ENCODE data around the gene EEF1A2. TPM values are rescaled to one million over a fixed set of nuclear protein-coding genes. Genes with fewer than 3 reads are reported as not detected.

EEF1A2 gene
- total RNA-seq, 1 experiment from 2014 or later = 32.0 TPM

GRCh38 chr20:63487781-63488241 lies 11.1 kb downstream of the EEF1A2 start:
- CTCF ChIA-PET = no interaction called here
- intact Hi-C loops (cut with micrococcal nuclease; ENCODE audit: unreplicated experiment) = loop anchor here (10.0 kb wide), 1 partner anchor 183 kb away; no protein-coding TSS in a partner anchor
- BruUV-seq (replicated peaks) = no TSS peak
- Mint-ChIP-seq H3K9me3 (ENCODE audit: unreplicated experiment) (peaks cover 16% of the 10 kb centered on the region), H3K4me3 (ENCODE audit: unreplicated experiment) (no peak overlapping the region), H3K4me1 (ENCODE audit: low read depth, unreplicated experiment) (no peaks in the 10 kb centered on the region), H3K27ac (ENCODE audit: unreplicated experiment) (no peak overlapping the region), H3K36me3 (ENCODE audit: insufficient read depth, unreplicated experiment) (no peaks in the 10 kb centered on the region), H3K27me3 (ENCODE audit: insufficient read depth, unreplicated experiment) (peaks cover 6% of the 10 kb centered on the region)
- DNase-seq = no peak
- Histone ChIP-seq H3K9me3 (no peaks in the 10 kb centered on the region), H3K27me3 (replicated peaks; ENCODE audit: control insufficient read depth, insufficient read depth, low read length) (no peaks in the 10 kb centered on the region), H3K4me3 (ENCODE audit: low read depth, low read length) (no peak overlapping the region), H3K36me3 (ENCODE audit: control insufficient read depth, insufficient read depth, low read length) (no peaks in the 10 kb centered on the region), H3K4me1 (0 out of 2 replicates have a peak, but pooled peaks cover 5% of the 10 kb centered on the region)
- no peak for TF ChIP-seq CTCF (IDR thresholded peaks at IDR 0.05; ENCODE audit: insufficient read depth in 1 of 2, low read depth in 1 of 2, low read length in 1 of 2, severe bottlenecking in 1 of 2, unreplicated experiment in 1 of 2)
- POLR2A ChIA-PET = no interaction called here

- intact Hi-C loops (cut with micrococcal nuclease; ENCODE audit: unreplicated experiment) = loop anchor here (10.0 kb wide), 1 partner anchor 182 kb away; no protein-coding TSS in a partner anchor
- H3K27ac Mint-ChIP-seq (ENCODE audit: unreplicated experiment) = no peak overlapping the region
- peaks cover 11% of the 10 kb centered on the region for H3K9me3 Mint-ChIP-seq (ENCODE audit: unreplicated experiment)
- H3K4me1 ChIP-seq = 0 out of 2 replicates have a peak, but pooled peaks cover 5% of the 10 kb centered on the region
- POLR2A ChIA-PET = no interaction called here
- H3K4me1 Mint-ChIP-seq (ENCODE audit: low read depth, unreplicated experiment) = no peaks in the 10 kb centered on the region
- H3K9me3 ChIP-seq = no peaks in the 10 kb centered on the region
- no peak for DNase-seq
- H3K4me3 Mint-ChIP-seq (ENCODE audit: unreplicated experiment) = no peak overlapping the region
- TF ChIP-seq CTCF (IDR thresholded peaks at IDR 0.05; ENCODE audit: insufficient read depth in 1 of 2, low read depth in 1 of 2, low read length in 1 of 2, severe bottlenecking in 1 of 2, unreplicated experiment in 1 of 2) = no peak
- no peak overlapping the region for H3K4me3 ChIP-seq (ENCODE audit: low read depth, low read length)
- H3K36me3 Mint-ChIP-seq (ENCODE audit: insufficient read depth, unreplicated experiment) = no peaks in the 10 kb centered on the region
- H3K27me3 ChIP-seq (replicated peaks; ENCODE audit: control insufficient read depth, insufficient read depth, low read length) = no peaks in the 10 kb centered on the region
- H3K27me3 Mint-ChIP-seq (ENCODE audit: insufficient read depth, unreplicated experiment) = peaks cover 12% of the 10 kb centered on the region
- BruUV-seq (replicated peaks) = no TSS peak
- no peaks in the 10 kb centered on the region for H3K36me3 ChIP-seq (ENCODE audit: control insufficient read depth, insufficient read depth, low read length)
- CTCF ChIA-PET = no interaction called here
Observed at GRCh38 chr20:63487116-63487764, 11.6 kb downstream of the EEF1A2 start.

GRCh38 chr20:63486300-63486855 lies 12.5 kb downstream of the EEF1A2 start:
- Histone ChIP-seq H3K4me1 (0 out of 2 replicates have a peak, but pooled peaks cover 5% of the 10 kb centered on the region), H3K36me3 (ENCODE audit: control insufficient read depth, insufficient read depth, low read length) (no peaks in the 10 kb centered on the region), H3K27me3 (replicated peaks; ENCODE audit: control insufficient read depth, insufficient read depth, low read length) (no peaks in the 10 kb centered on the region), H3K9me3 (no peaks in the 10 kb centered on the region), H3K4me3 (ENCODE audit: low read depth, low read length) (no peak overlapping the region)
- no peak for DNase-seq
- Mint-ChIP-seq H3K27ac (ENCODE audit: unreplicated experiment) (no peak overlapping the region), H3K36me3 (ENCODE audit: insufficient read depth, unreplicated experiment) (no peaks in the 10 kb centered on the region), H3K4me3 (ENCODE audit: unreplicated experiment) (no peak overlapping the region), H3K9me3 (ENCODE audit: unreplicated experiment) (peaks cover 2% of the 10 kb centered on the region), H3K27me3 (ENCODE audit: insufficient read depth, unreplicated experiment) (peaks cover 14% of the 10 kb centered on the region), H3K4me1 (ENCODE audit: low read depth, unreplicated experiment) (no peaks in the 10 kb centered on the region)
- ChIA-PET CTCF (no interaction called here), POLR2A (no interaction called here)
- no TSS peak for BruUV-seq (replicated peaks)
- intact Hi-C loops (cut with micrococcal nuclease; ENCODE audit: unreplicated experiment) = loop anchor here (10.0 kb wide), 1 partner anchor 182 kb away; no protein-coding TSS in a partner anchor
- no peak for TF ChIP-seq CTCF (IDR thresholded peaks at IDR 0.05; ENCODE audit: insufficient read depth in 1 of 2, low read depth in 1 of 2, low read length in 1 of 2, severe bottlenecking in 1 of 2, unreplicated experiment in 1 of 2)

All from Caco-2 (cell line).